Right ventricle myocardium superior (tissue), 1 donor: Measurements from ENCODE around the gene PSMD13. TPM values are rescaled to one million over a fixed set of nuclear protein-coding genes. Genes with fewer than 3 reads are reported as not detected.
"Not testable (repeated sequence)": the region's sequence is repeated elsewhere in the genome, so short reads cannot be mapped to it uniquely, and the experiment has no call there.

Experiments
- ATAC-seq: fragments of 200-7000 bp; cut with Tn5 transposase; one replicate; pipeline ENCODE4 v1.9.1; 2020; ENCODE audit warnings: mild to moderate bottlenecking; ENCODE audit not compliant: poor library complexity
- DNase-seq: peaks from one replicate; pipeline ENCODE4 v3.0.0-alpha.2; 2020
- intact Hi-C: fragments of 100-400 bp; cut with DNase I; formaldehyde crosslinking; loops from one replicate; pipeline ENCODE4 v1.11.2; 2022
- total RNA-seq: library from RNA; stranded (reverse); fragmentation: NEBNext Ultra II Directional; extraction: Animal tissue kit (Norgen Biotek cat#: 25700); gene quantifications from one replicate; pipeline ENCODE4 v1.2.1, GENCODE V29; 2021
- donor health status: DM: no; HTN: yes; CAD: no; lungs with severe emphysema.

The PSMD13 gene
- total RNA-seq, 1 donor from 2014 or later, result 93.4 TPM

GRCh38 chr11:257766-258493, 21.2 kb downstream of the PSMD13 start:
- intact Hi-C loops, result no loop called here

GRCh38 chr11:259413-259812, 22.6 kb downstream of the PSMD13 start:
- intact Hi-C loops, result no loop called here
- DNase-seq (no peak), ATAC-seq (no peak)

More at GRCh38 chr11:257766-258493, 21.2 kb downstream of the PSMD13 start:
- ATAC-seq, result no peak
- no peak for DNase-seq

- ATAC-seq (no peak), DNase-seq (no peak)
- intact Hi-C loops, result no loop called here
These were observed 24.8 kb downstream of the PSMD13 start for GRCh38 chr11:261624-262023.

GRCh38 chr11:266676-267439, 30.1 kb downstream of the PSMD13 start:
- intact Hi-C loops, result no loop called here
- ATAC-seq, result no peak
- no peak for DNase-seq

GRCh38 chr11:267491-267994, 30.8 kb downstream of the PSMD13 start:
- DNase-seq (peak; percentile 71), ATAC-seq (peak; percentile 53)
- intact Hi-C loops, result no loop called here

- intact Hi-C loops, result not testable (repeated sequence)
- DNase-seq, result peak; percentile 81
- ATAC-seq, result peak; percentile 83
These were observed 32.0 kb downstream of the PSMD13 start for GRCh38 chr11:268716-269145.

- ATAC-seq (peak; percentile 55), DNase-seq (no peak)
These were observed 32.5 kb downstream of the PSMD13 start for GRCh38 chr11:269146-269890.

GRCh38 chr11:270451-271318, 33.9 kb downstream of the PSMD13 start:
- no peak for ATAC-seq
- intact Hi-C loops, result no loop called here
- no peak for DNase-seq

More at GRCh38 chr11:269146-269890, 32.5 kb downstream of the PSMD13 start:
- intact Hi-C loops, result no loop called here

GRCh38 chr11:271319-271715, 34.5 kb downstream of the PSMD13 start:
- no peak for ATAC-seq
- no peak for DNase-seq
- intact Hi-C loops, result no loop called here

GRCh38 chr11:272195-272930, 35.6 kb downstream of the PSMD13 start:
- ATAC-seq, result no peak
- intact Hi-C loops, result no loop called here
- DNase-seq, result no peak

GRCh38 chr11:272931-273198, 36.1 kb downstream of the PSMD13 start:
- no peak for ATAC-seq
- no peak for DNase-seq
- intact Hi-C loops, result no loop called here

- no peak for ATAC-seq
- intact Hi-C loops, result no loop called here
- no peak for DNase-seq
These were observed 39.4 kb downstream of the PSMD13 start for GRCh38 chr11:276219-276618.

GRCh38 chr11:278001-278951, 41.5 kb downstream of the PSMD13 start, which contains the start of gene NLRP6:
Gene NLRP6, plus strand, starts transcription at chr11:278407. Its CDS starts 163 bp downstream, at chr11:278570.
- ATAC-seq, result no peak
- peak; percentile 35 for DNase-seq
- intact Hi-C loops, result no loop called here

GRCh38 chr11:279040-279965, 42.5 kb downstream of the PSMD13 start:
- intact Hi-C loops, result no loop called here
- ATAC-seq, result peak; percentile 61
- peak; percentile 48 for DNase-seq

- intact Hi-C loops, result no loop called here
- DNase-seq, result peak; percentile 62
- ATAC-seq, result peak; percentile 40
These were observed 43.4 kb downstream of the PSMD13 start for GRCh38 chr11:279966-280705.
